ENCODE data around the gene ADM2.

GRCh38 chr22:50503475-50504145 lies 22.3 kb downstream of the ADM2 start:
- TF ChIP-seq CTCF (IDR thresholded peaks at IDR 0.05; ENCODE audit: poor library complexity) (no peak), EZH2 (IDR thresholded peaks at IDR 0.05; ENCODE audit: borderline replicate concordance) (no peak)

All from hepatocyte (in vitro differentiated cells).